H1 (cell line): Measurements from ENCODE around the gene KRCC1. TPM values are rescaled to one million over a fixed set of nuclear protein-coding genes. Genes with fewer than 3 reads are reported as not detected.

Experiments used
- CTCF ChIA-PET: fragments of 300-600 bp; sonication (Branson Sonifier 250); formaldehyde crosslinking; loops from one replicate; lab custom pipeline; 2021; ENCODE audit not compliant: partially characterized antibody; lab: Charles Lee
- POLR2A ChIA-PET: fragments of 300-600 bp; sonication (Branson Sonifier 250); formaldehyde crosslinking; loops from one replicate; lab custom pipeline; 2021; ENCODE audit warnings: inconsistent platforms; ENCODE audit not compliant: partially characterized antibody; lab: Charles Lee
- DNase-seq, 2 experiments: peaks; one replicate each; pipeline versions ENCODE4 v3.0.0 to v3.0.0-alpha.2; 2010 to 2022; ENCODE audit warnings: low spot score in 2 of 2, low read depth in 1 of 2, mixed read lengths in 1 of 2
- FAIRE-seq: peaks from 2 replicates; lab custom pipeline; 2011; peaks lifted over from hg19 to GRCh38; lab: Jason Lieb, UNC
- H2AFZ ChIP-seq: 2 replicates; pipeline ENCODE4 v1.8.1; 2012; ENCODE audit warnings: low read length, inconsistent platforms
- H2AK5ac ChIP-seq: 2 replicates; pipeline ENCODE4 v1.6.1; 2013; ENCODE audit warnings: low read depth, low read length
- H2BK120ac ChIP-seq: replicated peaks from 2 replicates; pipeline ENCODE3; 2013; ENCODE audit warnings: low read depth, low read length, inconsistent platforms
- H2BK12ac ChIP-seq: 2 replicates; pipeline ENCODE4 v1.6.1; 2013; ENCODE audit warnings: low read depth, low read length
- H2BK15ac ChIP-seq: 2 replicates; pipeline ENCODE4 v1.6.1; 2013; ENCODE audit warnings: low read length
- H2BK20ac ChIP-seq: 2 replicates; pipeline ENCODE4 v1.6.1; 2013; ENCODE audit warnings: low read length
- H2BK5ac ChIP-seq: 2 replicates; pipeline ENCODE4 v1.6.1; 2013; ENCODE audit warnings: low read depth, low read length
- H3K14ac ChIP-seq: 2 replicates; pipeline ENCODE4 v1.6.1; 2013; ENCODE audit warnings: inconsistent platforms; ENCODE audit not compliant: insufficient read length
- H3K18ac ChIP-seq: 2 replicates; pipeline ENCODE4 v1.6.1; 2013; ENCODE audit warnings: low read length; ENCODE audit errors: extremely low read depth
- H3K23ac ChIP-seq: 2 replicates; pipeline ENCODE4 v1.6.1; 2013; ENCODE audit warnings: inconsistent platforms; ENCODE audit not compliant: insufficient read length
- H3K23me2 ChIP-seq: 2 replicates; pipeline ENCODE4 v1.6.1; 2013; ENCODE audit warnings: low read depth, low read length
- H3K27ac ChIP-seq: 2 replicates; pipeline ENCODE4 v1.6.1; 2011; ENCODE audit warnings: low read depth, low read length, inconsistent platforms
- H3K27me3 ChIP-seq, 4 experiments: replicated peaks in 1 of 4; 1 replicate in 1 of 4; 2 replicates in 3 of 4; pipeline versions ENCODE4 v1.6.1 to v1.8.1; 2011 to 2013; ENCODE audit warnings: low read length in 3 of 4, mild to moderate bottlenecking in 3 of 4, inconsistent platforms in 2 of 4, mixed read lengths in 2 of 4, moderate library complexity in 1 of 4; ENCODE audit not compliant: control insufficient read depth in 3 of 4, insufficient read depth in 3 of 4; ENCODE audit errors: extremely low read depth in 1 of 4
- H3K36me3 ChIP-seq, 4 experiments: 2 replicates each; pipeline versions ENCODE4 v1.6.1 to v1.8.1; 2011 to 2013; ENCODE audit warnings: mild to moderate bottlenecking in 4 of 4, low read length in 3 of 4, moderate library complexity in 2 of 4, control low read depth in 1 of 4, inconsistent platforms in 1 of 4; ENCODE audit not compliant: insufficient read depth in 4 of 4, control insufficient read depth in 2 of 4
- H3K4ac ChIP-seq: replicated peaks from 2 replicates; pipeline ENCODE3; 2013; ENCODE audit warnings: low read length, low read depth, mixed read lengths, inconsistent platforms; ENCODE audit not compliant: insufficient read length
- H3K4me1 ChIP-seq, 4 experiments: replicated peaks in 1 of 4; 1 replicate in 1 of 4; 2 replicates in 3 of 4; pipeline versions ENCODE4 v1.6.1 to v1.8.1; 2011 to 2013; ENCODE audit warnings: low read length in 3 of 4, inconsistent platforms in 2 of 4, mixed read lengths in 1 of 4; ENCODE audit not compliant: insufficient read depth in 4 of 4, control insufficient read depth in 3 of 4
- H3K4me2 ChIP-seq, 2 experiments: 2 replicates each; pipeline versions ENCODE4 v1.6.1 to v1.8.1; 2011 to 2013; ENCODE audit warnings: low read depth in 2 of 2, low read length in 2 of 2, control low read depth in 1 of 2, inconsistent platforms in 1 of 2, mild to moderate bottlenecking in 1 of 2; ENCODE audit not compliant: insufficient read depth in 1 of 2
- H3K4me3 ChIP-seq, 4 experiments: fragments of 200-600, 300-600 bp in 1 of 4; sonication (generic), shearing (Covaris generic), sonication (Bioruptor Twin) in 1 of 4; 2 replicates each; pipeline versions ENCODE4 v1.5.1 to v1.8.1; 2011 to 2016; ENCODE audit warnings: low read length in 4 of 4, low read depth in 3 of 4, control low read depth in 2 of 4, inconsistent platforms in 2 of 4, mild to moderate bottlenecking in 2 of 4, mixed read lengths in 1 of 4, moderate library complexity in 1 of 4; ENCODE audit not compliant: insufficient read depth in 2 of 4; ENCODE audit errors: extremely low read depth in 1 of 4
- H3K56ac ChIP-seq: replicated peaks from 2 replicates; pipeline ENCODE3; 2013; ENCODE audit warnings: low read depth, mild to moderate bottlenecking, mixed read lengths, low read length, inconsistent platforms; ENCODE audit not compliant: insufficient read length
- H3K79me1 ChIP-seq: 2 replicates; pipeline ENCODE4 v1.6.1; 2013; ENCODE audit warnings: low read depth, low read length, control low read depth
- H3K79me2 ChIP-seq, 2 experiments: 2 replicates each; pipeline versions ENCODE4 v1.6.1 to v1.8.1; 2012 to 2013; ENCODE audit warnings: low read length in 2 of 2, mild to moderate bottlenecking in 2 of 2, inconsistent platforms in 1 of 2; ENCODE audit not compliant: insufficient read depth in 2 of 2, control insufficient read depth in 1 of 2
- H3K9ac ChIP-seq, 4 experiments: replicated peaks in 1 of 4; 1 replicate in 1 of 4; 2 replicates in 3 of 4; pipeline versions ENCODE4 v1.6.1 to v1.8.1; 2011 to 2013; ENCODE audit warnings: low read depth in 3 of 4, low read length in 3 of 4, control low read depth in 2 of 4, mild to moderate bottlenecking in 2 of 4, moderate library complexity in 2 of 4, inconsistent platforms in 1 of 4; ENCODE audit errors: extremely low read depth in 1 of 4
- H3K9me3 ChIP-seq, 2 experiments: 2 replicates each; pipeline versions ENCODE4 v1.6.1 to v1.8.1; 2012 to 2013; ENCODE audit warnings: mild to moderate bottlenecking in 2 of 2, moderate library complexity in 2 of 2, control low read depth in 1 of 2, inconsistent platforms in 1 of 2, low read depth in 1 of 2, low read length in 1 of 2, mixed read lengths in 1 of 2; ENCODE audit not compliant: insufficient read depth in 2 of 2
- H4K20me1 ChIP-seq, 2 experiments: replicated peaks in 1 of 2; 2 replicates each; pipeline versions ENCODE3 to v1.8.1; 2011 to 2013; ENCODE audit warnings: inconsistent platforms in 2 of 2, low read length in 2 of 2, mild to moderate bottlenecking in 1 of 2; ENCODE audit not compliant: insufficient read depth in 2 of 2, control insufficient read depth in 1 of 2
- H4K5ac ChIP-seq: 2 replicates; pipeline ENCODE4 v1.6.1; 2013; ENCODE audit warnings: low read length, low read depth, mixed read lengths, inconsistent platforms; ENCODE audit not compliant: insufficient read length
- H4K8ac ChIP-seq: 2 replicates; pipeline ENCODE4 v1.8.0; 2013; ENCODE audit warnings: mild to moderate bottlenecking, moderate library complexity, low read length, inconsistent platforms; ENCODE audit not compliant: insufficient read depth; ENCODE audit errors: extremely low read depth
- H4K91ac ChIP-seq: replicated peaks from 2 replicates; pipeline ENCODE3; 2013; ENCODE audit warnings: low read length, mixed read lengths, inconsistent platforms; ENCODE audit not compliant: insufficient read length
- CBX8 ChIP-seq: fragments of 300-800, 300-1000 bp; sonication (generic); IDR thresholded peaks from 2 replicates; pipeline ENCODE4 v1.7.1; 2016; ENCODE audit warnings: low read depth, low read length, borderline replicate concordance
- EZH2 ChIP-seq: fragments of 200-600 bp; sonication (generic); IDR thresholded peaks from 2 replicates; pipeline ENCODE4 v1.7.1; 2012; ENCODE audit warnings: low read depth, mild to moderate bottlenecking, moderate library complexity, low read length, inconsistent platforms; ENCODE audit not compliant: severe bottlenecking
- POLR2AphosphoS5 ChIP-seq: IDR thresholded peaks from 2 replicates; pipeline ENCODE4 v1.6.1; 2011; ENCODE audit warnings: low read depth, low read length
- SP4 ChIP-seq: IDR thresholded peaks from 2 replicates; pipeline ENCODE4 v1.6.1; 2012; ENCODE audit warnings: low read length, inconsistent platforms
- polyA plus RNA-seq, 7 experiments: library from polyadenylated mRNA; depleted of rRNA in 3 of 7; stranded (reverse) in 5 of 7; unstranded in 2 of 7; fragments of >200 nt in 5 of 7; fragments of 200-250 nt in 2 of 7; gene quantifications; 1 replicate in 5 of 7; 2 replicates in 1 of 7; 4 replicates in 1 of 7; pipeline versions ENCODE4 v1.2.1 to v1.2.3, GENCODE V29; 2011 to 2013; ENCODE audit warnings: missing spikeins in 2 of 7, mixed read lengths in 2 of 7
- total RNA-seq: library from RNA; stranded (reverse); fragmentation: NEBNext Ultra II Directional; extraction: Animal tissue kit (Norgen Biotek cat#: 25700); gene quantifications from 2 replicates; pipeline ENCODE4 v1.2.1, GENCODE V29; 2021
- TF ChIP-seq, protein P1 (sequence below): IDR thresholded peaks from 2 replicates; pipeline ENCODE4 v1.6.1; 2012; ENCODE audit warnings: inconsistent platforms

KRCC1 gene
- total and polyA plus RNA-seq, 2 of the 8 experiments (the other 6 are each of a cell fraction or from before 2014, with no cell fraction given): 5.1 to 8.5 TPM

DNA sequence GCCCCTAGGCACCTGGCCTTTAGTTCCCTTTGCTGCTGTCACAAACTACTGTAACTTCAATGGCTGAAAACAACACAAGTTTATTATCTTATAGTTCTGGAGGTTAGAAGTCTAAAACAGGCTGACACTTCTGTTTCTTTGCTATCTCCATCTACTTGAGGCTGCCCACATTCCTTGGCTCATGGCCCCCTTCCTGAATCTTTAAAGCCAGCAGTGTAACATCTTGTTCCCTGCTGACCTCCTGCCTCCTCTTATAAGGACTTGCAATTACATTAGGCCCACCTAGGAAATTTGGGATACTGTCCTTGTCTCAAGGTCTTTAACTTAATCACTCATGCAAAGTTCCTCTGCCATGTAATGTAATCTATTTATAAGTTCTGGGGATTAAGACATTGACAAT, 18.6 kb upstream of the KRCC1 start:
- ChIA-PET CTCF (interaction anchor here (5.7 kb wide), 1 partner anchor 14 kb away, joined by 50 read pairs; no protein-coding TSS in a partner anchor), POLR2A (no interaction called here)
- Histone ChIP-seq H3K4ac (no peak overlapping the region), H3K9ac (no peak overlapping the region), H3K56ac (no peak overlapping the region), H3K79me1 (no peaks in the 10 kb centered on the region), H2BK12ac (no peak overlapping the region), H3K4me1 (0 out of 7 replicates have a peak, but pooled peaks cover 0 to 2% (median 0%) of the 10 kb centered on the region in 4 experiments), H4K91ac (no peak overlapping the region), H2BK15ac (no peak overlapping the region), H3K4me3 (no peak overlapping the region), H3K18ac (no peak overlapping the region), H3K14ac (no peak overlapping the region), H3K36me3 (no peaks in the 10 kb centered on the region), H4K5ac (no peak overlapping the region), H2AFZ (no peak overlapping the region), H2BK5ac (no peak overlapping the region), H3K4me2 (no peak overlapping the region), H3K27me3 (no peaks in the 10 kb centered on the region), H4K20me1 (no peaks in the 10 kb centered on the region), H3K27ac (no peak overlapping the region), H2AK5ac (no peak overlapping the region), H2BK120ac (no peak overlapping the region), H3K23me2 (no peaks in the 10 kb centered on the region), H3K79me2 (no peaks in the 10 kb centered on the region), H3K9me3 (peaks cover 0 to 4% of the 10 kb centered on the region in 2 experiments; a peak in 1 of 4 replicates), H3K23ac (no peak overlapping the region), H4K8ac (no peak overlapping the region), H2BK20ac (no peak overlapping the region)
- no peak for DNase-seq
- FAIRE-seq: no peak
- TF ChIP-seq CBX8 (no peak), POLR2AphosphoS5 (no peak), EZH2 (no peak), SP4 (no peak)
- TF ChIP-seq, protein P1, sequence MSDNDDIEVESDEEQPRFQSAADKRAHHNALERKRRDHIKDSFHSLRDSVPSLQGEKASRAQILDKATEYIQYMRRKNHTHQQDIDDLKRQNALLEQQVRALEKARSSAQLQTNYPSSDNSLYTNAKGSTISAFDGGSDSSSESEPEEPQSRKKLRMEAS: no peak
